HG03064 (cell line): ENCODE data around the gene TNFAIP6.
"Not testable (repeated sequence)": the region's sequence is repeated elsewhere in the genome, so short reads cannot be mapped to it uniquely, and the experiment has no call there.

Experiments
- ATAC-seq: cut with Tn5 transposase; IDR thresholded peaks from one replicate; pipeline ENCODE4 v1.9.1; 2021; ENCODE audit warnings: low read depth; ENCODE audit not compliant: unreplicated experiment

Gene TNFAIP6

GRCh38 chr2:151357359-151357758, at the start of gene TNFAIP6:
Gene TNFAIP6, plus strand, starts transcription at chr2:151357592. Its CDS starts 75 bp downstream, at chr2:151357667.
- ATAC-seq, result no peak

- ATAC-seq, result not testable (repeated sequence)
Observed at GRCh38 chr2:151310313-151310712, 47.1 kb upstream of the TNFAIP6 start.

GRCh38 chr2:151312440-151312839, 45.0 kb upstream of the TNFAIP6 start:
- ATAC-seq, result not testable (repeated sequence)

GRCh38 chr2:151315381-151315903, 42.0 kb upstream of the TNFAIP6 start:
- no peak for ATAC-seq

GRCh38 chr2:151325581-151326095, 31.8 kb upstream of the TNFAIP6 start:
- ATAC-seq, result no peak

GRCh38 chr2:151326554-151326953, 30.8 kb upstream of the TNFAIP6 start:
- no peak for ATAC-seq

- ATAC-seq, result no peak
Observed at GRCh38 chr2:151329998-151330397, 27.4 kb upstream of the TNFAIP6 start.

GRCh38 chr2:151333083-151333482, 24.3 kb upstream of the TNFAIP6 start:
- ATAC-seq, result no peak

GRCh38 chr2:151334082-151334815, 23.1 kb upstream of the TNFAIP6 start:
- ATAC-seq, result no peak

- no peak for ATAC-seq
Observed at GRCh38 chr2:151336863-151337371, 20.5 kb upstream of the TNFAIP6 start.

- ATAC-seq, result no peak
Observed at GRCh38 chr2:151337643-151338042, 19.7 kb upstream of the TNFAIP6 start.

GRCh38 chr2:151338115-151338514, 19.3 kb upstream of the TNFAIP6 start:
- no peak for ATAC-seq

GRCh38 chr2:151343073-151343472, 14.3 kb upstream of the TNFAIP6 start:
- no peak for ATAC-seq

- ATAC-seq, result not testable (repeated sequence)
Observed at GRCh38 chr2:151344191-151344590, 13.2 kb upstream of the TNFAIP6 start.

- ATAC-seq, result no peak
Observed at GRCh38 chr2:151344906-151345305, 12.5 kb upstream of the TNFAIP6 start.

GRCh38 chr2:151347294-151347693, 10.1 kb upstream of the TNFAIP6 start:
- ATAC-seq, result no peak

GRCh38 chr2:151347906-151348305, 9.5 kb upstream of the TNFAIP6 start:
- no peak for ATAC-seq

GRCh38 chr2:151350579-151351195, 6.7 kb upstream of the TNFAIP6 start:
- ATAC-seq, result no peak

GRCh38 chr2:151353995-151354394, 3.4 kb upstream of the TNFAIP6 start:
- no peak for ATAC-seq

GRCh38 chr2:151354807-151355206, 2.6 kb upstream of the TNFAIP6 start:
- no peak for ATAC-seq

GRCh38 chr2:151358166-151358970, 976 bp downstream of the TNFAIP6 start:
- no peak for ATAC-seq
